ENCODE results near the gene ZNRF2. TPM values are rescaled to one million over a fixed set of nuclear protein-coding genes. Genes with fewer than 3 reads are reported as not detected.

Gene ZNRF2
- total RNA-seq, 1 experiment from 2014 or later = 22.1 TPM

GRCh38 chr7:30321882-30322192, 37.4 kb downstream of the ZNRF2 start:
- DNase-seq (ENCODE audit: low read depth, low spot score) = no peak
- no peaks in the 10 kb centered on the region for H3K36me3 ChIP-seq (ENCODE audit: control insufficient read depth, insufficient read depth, low read length)
- no TSS peak for BruUV-seq (replicated peaks)
- no peak for TF ChIP-seq CTCF (IDR thresholded peaks at IDR 0.05)
- TF ChIP-seq POLR2AphosphoS5 (IDR thresholded peaks at IDR 0.05; ENCODE audit: low read depth, low read length) = no peak
- no peak for TF ChIP-seq SIN3A (IDR thresholded peaks at IDR 0.05; ENCODE audit: borderline replicate concordance, insufficient read depth, low read depth, low read length)
- TF ChIP-seq REST (IDR thresholded peaks at IDR 0.05; ENCODE audit: insufficient read depth in 1 of 2, low read depth in 2 of 2, low read length in 1 of 2) = no peak
- TF ChIP-seq TCF7L2 (IDR thresholded peaks at IDR 0.05; ENCODE audit: low read depth, low read length) = no peak
- ChIA-PET CTCF (no interaction called here), POLR2A (interaction anchor here (0.6 kb wide), 1 partner anchor 10 kb away, joined by 5 read pairs; no protein-coding TSS in a partner anchor)
- no peaks in the 10 kb centered on the region for H3K9me3 ChIP-seq (ENCODE audit: control insufficient read depth, insufficient read depth, low read depth, low read length)
- intact Hi-C loops (cut with micrococcal nuclease; ENCODE audit: unreplicated experiment) (no loop called here), in situ Hi-C loops (cut with HindIII; ENCODE audit: low pct_unique_long_range_greater_than_20kb, low sequenced_read_pairs) (no loop called here)
- H3K27ac ChIP-seq (ENCODE audit: low read length) = peak overlapping the region; percentile 77
- no peaks in the 10 kb centered on the region for H3K27me3 ChIP-seq (ENCODE audit: control insufficient read depth, insufficient read depth, low read length)
- peaks cover 41% of the 10 kb centered on the region for H3K4me1 ChIP-seq (ENCODE audit: control insufficient read depth, insufficient read depth, low read length)
- ATAC-seq = no peak
- peak overlapping the region; percentile 18 to 25 for H3K4me3 ChIP-seq (ENCODE audit: low read depth in 2 of 2, low read length in 2 of 2)

GRCh38 chr7:30322271-30323005, 38.0 kb downstream of the ZNRF2 start:
- no peaks in the 10 kb centered on the region for H3K27me3 ChIP-seq (ENCODE audit: control insufficient read depth, insufficient read depth, low read length)
- TF ChIP-seq TCF7L2 (IDR thresholded peaks at IDR 0.05; ENCODE audit: low read depth, low read length) = no peak
- no peak for TF ChIP-seq REST (IDR thresholded peaks at IDR 0.05; ENCODE audit: insufficient read depth in 1 of 2, low read depth in 2 of 2, low read length in 1 of 2)
- TF ChIP-seq SIN3A (IDR thresholded peaks at IDR 0.05; ENCODE audit: borderline replicate concordance, insufficient read depth, low read depth, low read length) = no peak
- TF ChIP-seq POLR2AphosphoS5 (IDR thresholded peaks at IDR 0.05; ENCODE audit: low read depth, low read length) = no peak
- TF ChIP-seq CTCF (IDR thresholded peaks at IDR 0.05) = no peak
- ATAC-seq (peak; percentile 78), DNase-seq (ENCODE audit: low read depth, low spot score) (no peak)
- no TSS peak for BruUV-seq (replicated peaks)
- H3K36me3 ChIP-seq (ENCODE audit: control insufficient read depth, insufficient read depth, low read length) = no peaks in the 10 kb centered on the region
- peak overlapping the region; percentile 18 to 25; a peak in 2 of 4 replicates for H3K4me3 ChIP-seq (ENCODE audit: low read depth in 2 of 2, low read length in 2 of 2)
- ChIA-PET CTCF (no interaction called here), POLR2A (interaction anchor here (0.6 kb wide), 1 partner anchor 9 kb away, joined by 5 read pairs; no protein-coding TSS in a partner anchor)
- in situ Hi-C loops (cut with HindIII; ENCODE audit: low pct_unique_long_range_greater_than_20kb, low sequenced_read_pairs) = no loop called here
- no peaks in the 10 kb centered on the region for H3K9me3 ChIP-seq (ENCODE audit: control insufficient read depth, insufficient read depth, low read depth, low read length)
- peaks cover 41% of the 10 kb centered on the region for H3K4me1 ChIP-seq (ENCODE audit: control insufficient read depth, insufficient read depth, low read length)
- H3K27ac ChIP-seq (ENCODE audit: low read length) = peak overlapping the region; percentile 77
- intact Hi-C loops (cut with micrococcal nuclease; ENCODE audit: unreplicated experiment) = no loop called here

Measured in Panc1 (cell line).